HG03442 (cell line): ENCODE data around the gene IGFN1.
"Not testable (repeated sequence)": the region's sequence is repeated elsewhere in the genome, so short reads cannot be mapped to it uniquely, and the experiment has no call there.

Source experiments
- ATAC-seq: cut with Tn5 transposase; IDR thresholded peaks from one replicate; pipeline ENCODE4 v1.9.1; 2021; ENCODE audit warnings: mild to moderate bottlenecking, moderate library complexity; ENCODE audit not compliant: unreplicated experiment

Gene IGFN1

GRCh38 chr1:201239646-201240045 lies 49.0 kb downstream of the IGFN1 start:
- not testable (repeated sequence) for ATAC-seq

- no peak for ATAC-seq
Measured at GRCh38 chr1:201240171-201240570, 49.5 kb downstream of the IGFN1 start.

- ATAC-seq = no peak
Measured at GRCh38 chr1:201241736-201242135, 51.1 kb downstream of the IGFN1 start.

DNA sequence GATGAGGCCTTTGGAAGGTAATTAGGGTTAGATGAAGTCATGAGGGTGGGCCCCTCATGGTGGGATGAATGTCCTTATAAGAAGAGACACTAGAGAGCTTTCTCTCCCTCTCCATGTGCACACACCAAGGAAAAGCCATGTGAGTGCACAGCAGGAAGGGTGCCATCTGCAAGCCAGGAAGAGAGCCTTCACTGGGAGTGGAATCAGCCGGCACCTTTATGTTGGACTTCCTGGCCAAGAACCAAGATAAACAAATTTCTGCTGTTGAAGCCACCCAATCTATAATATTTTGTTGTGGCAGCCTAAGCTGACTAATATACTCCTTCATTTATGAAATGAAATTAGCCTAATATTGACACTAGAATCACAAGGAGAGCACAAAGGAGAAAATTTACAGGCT lies 54.5 kb downstream of the IGFN1 start:
- no peak for ATAC-seq

GRCh38 chr1:201248721-201249559 lies 58.3 kb downstream of the IGFN1 start:
- ATAC-seq = no peak

DNA sequence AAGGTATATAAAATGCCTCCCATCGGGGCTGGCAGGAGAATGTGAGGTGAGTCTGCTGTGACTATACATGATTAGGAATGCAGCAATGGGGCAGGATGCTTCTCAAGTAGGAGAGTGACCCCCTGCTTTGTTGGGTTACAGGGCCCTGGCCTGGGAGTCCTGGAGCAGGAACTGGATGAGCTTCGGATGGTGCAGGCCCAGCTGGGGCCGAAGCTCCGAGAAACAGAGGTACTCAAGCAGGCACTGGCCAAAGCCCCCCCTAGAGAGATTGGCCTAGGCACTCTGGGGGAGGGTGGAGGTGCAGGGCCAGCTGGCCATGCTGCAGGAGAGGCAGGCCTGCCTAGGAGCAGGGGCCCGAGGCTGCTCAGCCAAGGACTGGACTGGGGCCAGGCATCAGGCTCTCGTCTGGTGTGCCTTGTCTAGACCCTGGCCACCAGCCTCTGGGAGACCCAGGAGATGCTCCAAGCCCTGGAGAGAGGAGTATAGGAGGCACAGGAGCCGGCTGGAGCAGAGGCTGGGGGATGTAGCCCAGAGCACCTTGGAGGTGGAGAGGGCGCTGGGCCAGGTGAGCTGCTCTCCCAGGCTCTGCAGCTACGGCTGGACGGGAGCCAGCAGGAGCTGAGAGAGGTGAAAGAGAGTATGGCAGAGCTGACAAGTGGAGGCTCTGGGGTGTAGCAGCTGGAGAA lies 59.8 kb downstream of the IGFN1 start:
- ATAC-seq = no peak

- ATAC-seq = no peak
Measured at GRCh38 chr1:201251411-201251810, 60.8 kb downstream of the IGFN1 start.

GRCh38 chr1:201251851-201252430 lies 61.3 kb downstream of the IGFN1 start:
- no peak for ATAC-seq

- ATAC-seq = no peak
Measured at GRCh38 chr1:201252944-201253371, 62.3 kb downstream of the IGFN1 start.

GRCh38 chr1:201253411-201253810 lies 62.8 kb downstream of the IGFN1 start:
- ATAC-seq = no peak

DNA sequence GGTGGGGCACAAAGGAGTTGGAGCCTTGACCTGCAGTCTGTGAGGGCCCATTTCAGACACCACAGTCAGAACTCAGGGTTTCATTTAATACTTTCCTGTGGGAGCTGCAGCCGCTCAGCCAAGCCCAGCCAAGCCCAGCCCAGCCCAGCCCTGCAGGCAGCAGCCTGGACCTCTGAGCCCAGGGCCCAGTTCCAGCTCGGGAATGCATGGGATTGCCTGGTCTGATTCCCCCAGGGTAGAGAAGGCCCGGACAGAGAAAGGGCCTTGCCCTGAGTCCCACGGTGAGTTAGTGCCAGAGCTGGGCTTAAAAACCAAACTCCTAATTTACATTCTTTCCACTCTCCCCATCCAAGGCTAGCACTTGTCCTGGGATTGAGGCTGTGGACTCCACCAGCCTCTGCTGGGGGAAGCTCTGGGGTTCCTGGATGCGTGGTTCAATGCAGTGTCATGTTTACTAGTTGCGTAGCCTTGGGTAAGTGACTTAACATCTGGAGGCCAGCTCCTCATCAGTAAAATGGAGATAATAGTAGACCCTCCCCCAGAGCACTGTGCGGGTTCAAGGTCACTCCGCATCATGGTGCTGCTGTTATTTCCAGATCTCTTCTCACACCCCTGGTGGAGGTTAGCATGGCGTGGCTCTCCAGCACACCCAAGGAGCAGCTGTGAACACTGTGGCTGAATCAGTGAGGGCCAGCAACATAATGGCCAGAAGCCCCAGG lies 63.4 kb downstream of the IGFN1 start:
- no peak for ATAC-seq

GRCh38 chr1:201254625-201255478 lies 64.2 kb downstream of the IGFN1 start:
- ATAC-seq = no peak

- ATAC-seq = no peak
Measured at GRCh38 chr1:201255479-201256362, 65.1 kb downstream of the IGFN1 start.

GRCh38 chr1:201258132-201258531 lies 67.5 kb downstream of the IGFN1 start:
- not testable (repeated sequence) for ATAC-seq

DNA sequence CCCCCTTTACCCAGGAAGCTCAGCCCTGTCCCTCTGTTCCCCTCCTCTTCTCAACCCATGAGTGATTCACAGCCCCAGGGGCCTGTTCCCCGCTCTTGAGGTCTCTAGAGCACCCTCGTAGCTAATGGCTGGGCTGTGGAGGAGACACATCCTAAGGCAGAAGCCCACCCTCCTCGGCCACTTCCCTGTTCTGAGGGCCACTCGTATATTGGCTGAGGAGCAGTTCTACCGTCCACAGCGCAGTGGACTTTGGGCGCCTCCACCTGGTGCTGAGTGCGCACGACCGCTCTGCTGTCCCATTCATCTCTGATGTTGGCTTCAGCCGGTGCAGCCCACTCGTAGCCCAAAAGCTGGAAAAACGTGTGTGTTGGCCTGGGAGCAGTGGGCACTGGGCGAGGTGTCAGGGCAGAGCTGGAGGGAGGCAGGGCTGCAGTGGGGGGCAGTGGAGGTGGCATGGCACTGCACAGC lies 68.2 kb downstream of the IGFN1 start:
- ATAC-seq = no peak

GRCh38 chr1:201259476-201260235 lies 69.0 kb downstream of the IGFN1 start:
- ATAC-seq = no peak

- ATAC-seq = no peak
Measured at GRCh38 chr1:201260236-201260590, 69.6 kb downstream of the IGFN1 start.

GRCh38 chr1:201260648-201261311 lies 70.2 kb downstream of the IGFN1 start:
- ATAC-seq = no peak
